Thyroid gland (tissue), 4 donors: ENCODE results near the gene DNTT. TPM values are rescaled to one million over a fixed set of nuclear protein-coding genes. Genes with fewer than 3 reads are reported as not detected.

ENCODE experiments used
- DNase-seq, 2 donors: peaks; one replicate each; pipeline ENCODE4 v3.0.0-alpha.2; 2019
- H3K27ac ChIP-seq, 3 donors: fragments of 200-600 bp; sonication (generic); 1 replicate in 2 of 3; 2 replicates in 1 of 3; pipeline ENCODE4 v1.5.1; 2016 to 2019; ENCODE audit warnings: mild to moderate bottlenecking in 1 of 3, moderate library complexity in 1 of 3
- H3K27me3 ChIP-seq: fragments of 200-600 bp; sonication (generic); one replicate; pipeline ENCODE4 v1.5.1; 2019
- H3K36me3 ChIP-seq, 2 donors: fragments of 200-600 bp; sonication (generic); one replicate each; pipeline ENCODE4 v1.5.1; 2016 to 2019
- H3K4me1 ChIP-seq, 2 donors: fragments of 200-600 bp; sonication (generic); one replicate each; pipeline ENCODE4 v1.5.1; 2017 to 2019
- H3K4me3 ChIP-seq, 3 donors: fragments of 200-600 bp; sonication (generic); replicated peaks in 1 of 3; 1 replicate in 2 of 3; 2 replicates in 1 of 3; pipeline ENCODE4 v1.5.1; 2016; ENCODE audit warnings: mild to moderate bottlenecking in 1 of 3
- H3K9me3 ChIP-seq: fragments of 200-600 bp; sonication (generic); one replicate; pipeline ENCODE4 v1.5.1; 2017
- CTCF ChIP-seq, 6 experiments: fragments of 200-600 bp in 3 of 6; fragments of 450-650 bp in 3 of 6; sonication (generic) in 3 of 6; IDR thresholded peaks; one replicate each; pipeline ENCODE4 v1.5.1; 2016 to 2019; ENCODE audit warnings: antibody characterized with exemption in 6 of 6, mild to moderate bottlenecking in 2 of 6, inconsistent platforms in 1 of 6, moderate library complexity in 1 of 6
- POLR2A ChIP-seq, 2 donors: fragments of 450-650 bp; IDR thresholded peaks; one replicate each; pipeline ENCODE4 v1.6.1; 2017; ENCODE audit warnings: antibody characterized with exemption in 2 of 2, mild to moderate bottlenecking in 2 of 2, moderate library complexity in 1 of 2
- WGBS, 2 donors: methylation state at CpG; one replicate each; pipeline ENCODE4 v1.1.5; 2017; 5-methylcytosine and 5-hydroxymethylcytosine counted together
- intact Hi-C: fragments of 100-400 bp; cut with DNase I; formaldehyde crosslinking; loops from one replicate; pipeline ENCODE4 v1.15.1; 2023
- total RNA-seq, 4 donors: library from RNA; depleted of rRNA; stranded (reverse); fragments of >200 nt; gene quantifications; one replicate each; pipeline ENCODE4 v1.2.3, GENCODE V29; 2016

DNTT gene
- total RNA-seq, 4 donors from 2014 or later: 0.88 TPM; not detected in 3

GRCh38 chr10:96260014-96260413, 44.2 kb upstream of the DNTT start:
- WGBS, 2 donors: 80 to 81% methylated on average over 3 of the region's 3 CpGs
- no peak for TF ChIP-seq POLR2A (IDR thresholded peaks at IDR 0.05)
- TF ChIP-seq CTCF (IDR thresholded peaks at IDR 0.05): no peak
- Histone ChIP-seq H3K27ac (no peak overlapping the region), H3K36me3 (no peaks in the 10 kb centered on the region), H3K27me3 (no peaks in the 10 kb centered on the region), H3K9me3 (no peaks in the 10 kb centered on the region), H3K4me3 (no peak overlapping the region), H3K4me1 (no peaks in the 10 kb centered on the region)
- intact Hi-C loops: no loop called here
- no peak for DNase-seq

- Histone ChIP-seq H3K27me3 (no peaks in the 10 kb centered on the region), H3K36me3 (no peaks in the 10 kb centered on the region), H3K4me3 (no peak overlapping the region), H3K9me3 (no peaks in the 10 kb centered on the region), H3K4me1 (peaks cover under 1 to 4% of the 10 kb centered on the region in 2 donors), H3K27ac (no peak overlapping the region)
- TF ChIP-seq CTCF (IDR thresholded peaks at IDR 0.05): no peak
- no peak for TF ChIP-seq POLR2A (IDR thresholded peaks at IDR 0.05)
- intact Hi-C loops: no loop called here
- 95% methylated on average over 2 of the region's 2 CpGs for WGBS, 2 donors
- DNase-seq: no peak
Measured at GRCh38 chr10:96261132-96261531, 43.1 kb upstream of the DNTT start.

- no peaks in the 10 kb centered on the region for H3K27me3 ChIP-seq
- intact Hi-C loops: no loop called here
- H3K4me3 ChIP-seq: no peak overlapping the region
- TF ChIP-seq CTCF (IDR thresholded peaks at IDR 0.05): no peak
- TF ChIP-seq POLR2A (IDR thresholded peaks at IDR 0.05): no peak
- no peak overlapping the region for H3K27ac ChIP-seq
- DNase-seq: no peak
- H3K9me3 ChIP-seq: no peaks in the 10 kb centered on the region
- peaks cover 5 to 10% of the 10 kb centered on the region in 2 donors for H3K4me1 ChIP-seq
- 89 to 92% methylated on average over 3 of the region's 3 CpGs for WGBS, 2 donors
- H3K36me3 ChIP-seq: no peaks in the 10 kb centered on the region
Measured at GRCh38 chr10:96261930-96262329, 42.3 kb upstream of the DNTT start.

GRCh38 chr10:96263176-96263575, 41.1 kb upstream of the DNTT start:
- Histone ChIP-seq H3K9me3 (no peaks in the 10 kb centered on the region), H3K27ac (no peak overlapping the region), H3K4me1 (peaks cover 8 to 10% of the 10 kb centered on the region in 2 donors), H3K36me3 (no peaks in the 10 kb centered on the region), H3K27me3 (no peaks in the 10 kb centered on the region), H3K4me3 (no peak overlapping the region)
- no peak for DNase-seq
- TF ChIP-seq CTCF (IDR thresholded peaks at IDR 0.05) (no peak), POLR2A (IDR thresholded peaks at IDR 0.05) (no peak)
- intact Hi-C loops: no loop called here
- WGBS, 2 donors: 83 to 94% methylated on average over 4 of the region's 4 CpGs

GRCh38 chr10:96263669-96264068, 40.6 kb upstream of the DNTT start:
- intact Hi-C loops: no loop called here
- H3K36me3 ChIP-seq: no peaks in the 10 kb centered on the region
- no peak for TF ChIP-seq POLR2A (IDR thresholded peaks at IDR 0.05)
- no peak for TF ChIP-seq CTCF (IDR thresholded peaks at IDR 0.05)
- H3K9me3 ChIP-seq: no peaks in the 10 kb centered on the region
- no peaks in the 10 kb centered on the region for H3K27me3 ChIP-seq
- no peak overlapping the region for H3K27ac ChIP-seq
- DNase-seq: peak in 1 of 2 donors; percentile 30
- 65 to 79% methylated on average over 4 of the region's 4 CpGs for WGBS, 2 donors
- no peak overlapping the region for H3K4me3 ChIP-seq
- peaks cover 9 to 11% of the 10 kb centered on the region in 2 donors for H3K4me1 ChIP-seq
